Testis (tissue), 2 donors: ENCODE data around the gene ARID1B.

Experiments used
- CTCF ChIP-seq, 3 experiments: fragments of 450-650 bp in 2 of 3; fragments of 200-600 bp in 1 of 3; sonication (generic) in 1 of 3; IDR thresholded peaks; one replicate each; pipeline ENCODE4 v1.5.1; 2016 to 2019; ENCODE audit warnings: antibody characterized with exemption in 3 of 3, mild to moderate bottlenecking in 2 of 3, moderate library complexity in 1 of 3
- POLR2A ChIP-seq: fragments of 450-650 bp; IDR thresholded peaks from one replicate; pipeline ENCODE4 v1.6.1; 2017; ENCODE audit warnings: antibody characterized with exemption, mild to moderate bottlenecking, moderate library complexity

DNA sequence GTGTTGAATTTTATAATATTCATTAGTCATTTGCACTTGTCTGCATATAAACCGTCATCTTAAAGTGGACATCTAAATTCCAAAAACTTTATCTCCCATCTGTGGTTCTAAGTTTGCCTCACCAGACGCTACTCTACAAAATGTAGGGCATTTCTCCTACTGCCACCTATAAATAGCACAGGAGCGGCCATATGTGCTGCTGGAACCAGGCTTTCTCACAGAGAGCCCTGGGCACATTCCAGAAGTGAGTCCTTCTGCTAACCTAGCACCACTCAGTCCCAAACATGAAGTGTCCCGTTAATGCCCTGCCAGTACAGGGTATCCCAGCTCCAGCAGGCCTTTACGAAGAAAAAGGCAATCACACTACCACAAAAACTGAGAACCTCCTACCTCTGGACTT lies 392.5 kb downstream of the ARID1B start:
- TF ChIP-seq CTCF (IDR thresholded peaks at IDR 0.05) (no peak), POLR2A (no peak)
